Effector memory CD4-positive, alpha-beta T cell (primary cell): ENCODE results near the gene TGFB2.

ENCODE experiments used
- DNase-seq, 3 donors: peaks; one replicate each; pipeline ENCODE4 v3.0.0-alpha.2; 2020
- H3K27ac ChIP-seq: 2 replicates; pipeline ENCODE4 v1.7.0; 2013; ENCODE audit warnings: mild to moderate bottlenecking, low read length, moderate library complexity; ENCODE audit not compliant: insufficient read depth, poor library complexity, severe bottlenecking
- H3K27me3 ChIP-seq: replicated peaks from 2 replicates; pipeline ENCODE4 v1.7.0; 2013; ENCODE audit warnings: mild to moderate bottlenecking, low read length; ENCODE audit not compliant: insufficient read depth, control insufficient read depth, poor library complexity, severe bottlenecking
- H3K36me3 ChIP-seq: 2 replicates; pipeline ENCODE4 v1.7.0; 2013; ENCODE audit warnings: mild to moderate bottlenecking, low read length, moderate library complexity; ENCODE audit not compliant: control insufficient read depth, insufficient read depth
- H3K4me1 ChIP-seq: 2 replicates; pipeline ENCODE4 v1.7.0; 2013; ENCODE audit warnings: low read length, mild to moderate bottlenecking; ENCODE audit not compliant: control insufficient read depth, insufficient read depth, poor library complexity, severe bottlenecking
- H3K4me3 ChIP-seq: 2 replicates; pipeline ENCODE4 v1.7.0; 2013; ENCODE audit warnings: low read length, low read depth, mild to moderate bottlenecking; ENCODE audit not compliant: insufficient read depth, poor library complexity, severe bottlenecking
- H3K9me3 ChIP-seq: 2 replicates; pipeline ENCODE4 v1.7.0; 2013; ENCODE audit warnings: mild to moderate bottlenecking, low read length, moderate library complexity; ENCODE audit not compliant: control insufficient read depth

The TGFB2 gene

GRCh38 chr1:218383051-218383450 lies 37.9 kb downstream of the TGFB2 start:
- H3K27ac ChIP-seq: no peak overlapping the region
- H3K9me3 ChIP-seq: no peaks in the 10 kb centered on the region
- no peak for DNase-seq
- H3K36me3 ChIP-seq: no peaks in the 10 kb centered on the region
- H3K27me3 ChIP-seq: peaks cover 7% of the 10 kb centered on the region
- H3K4me3 ChIP-seq: no peak overlapping the region
- no peaks in the 10 kb centered on the region for H3K4me1 ChIP-seq

- Histone ChIP-seq H3K27me3 (peaks cover 7% of the 10 kb centered on the region), H3K4me1 (no peaks in the 10 kb centered on the region), H3K27ac (no peak overlapping the region), H3K36me3 (no peaks in the 10 kb centered on the region), H3K9me3 (no peaks in the 10 kb centered on the region), H3K4me3 (no peak overlapping the region)
- DNase-seq: no peak
These were observed 38.5 kb downstream of the TGFB2 start for GRCh38 chr1:218383681-218384080.

DNA sequence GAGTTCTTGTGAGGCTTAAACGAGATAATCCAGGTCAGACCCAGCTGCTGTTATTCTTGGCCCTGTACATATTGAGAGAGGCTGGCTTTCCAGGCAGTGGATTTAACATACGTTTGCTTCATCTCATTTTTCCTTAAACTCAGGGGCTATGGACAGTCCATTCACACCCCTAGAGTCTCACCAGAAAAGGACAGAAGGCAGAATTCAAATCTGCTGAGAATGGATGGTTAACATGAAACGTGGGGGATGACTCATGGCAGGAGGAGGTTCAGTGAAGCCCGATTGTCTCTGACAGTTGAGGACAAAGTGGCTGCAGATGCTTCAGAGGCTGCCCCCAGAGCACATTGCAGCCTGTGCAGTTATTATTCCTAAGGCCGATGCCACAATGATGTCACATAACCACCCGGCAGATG lies 39.5 kb downstream of the TGFB2 start:
- Histone ChIP-seq H3K36me3 (no peaks in the 10 kb centered on the region), H3K27me3 (peaks cover 7% of the 10 kb centered on the region), H3K27ac (no peak overlapping the region), H3K4me1 (no peaks in the 10 kb centered on the region), H3K4me3 (no peak overlapping the region), H3K9me3 (no peaks in the 10 kb centered on the region)
- DNase-seq: no peak

- no peak for DNase-seq
- Histone ChIP-seq H3K4me3 (no peak overlapping the region), H3K27ac (no peak overlapping the region), H3K27me3 (peaks cover 7% of the 10 kb centered on the region), H3K9me3 (no peaks in the 10 kb centered on the region), H3K36me3 (no peaks in the 10 kb centered on the region), H3K4me1 (no peaks in the 10 kb centered on the region)
These were observed 43.5 kb downstream of the TGFB2 start for GRCh38 chr1:218388591-218388990.

DNA sequence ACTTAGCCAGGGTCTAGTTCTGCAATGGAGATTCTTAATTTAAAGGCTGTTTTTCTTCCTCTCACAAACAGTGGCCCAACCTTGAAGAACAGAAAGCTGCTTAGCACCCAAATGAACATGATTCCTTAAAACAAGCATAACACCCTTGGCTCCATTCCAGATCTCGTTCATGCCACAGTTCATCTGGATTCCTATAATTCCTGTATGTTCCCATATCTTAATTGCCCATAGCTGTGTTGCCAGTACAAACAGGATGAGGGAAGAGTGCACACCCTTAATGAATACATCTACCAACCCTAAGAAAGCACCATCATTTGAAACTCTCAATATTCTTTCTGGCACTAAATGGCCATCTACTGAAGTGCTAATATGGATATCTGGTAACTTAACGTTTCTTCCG lies 45.5 kb downstream of the TGFB2 start:
- no peak for DNase-seq
- no peaks in the 10 kb centered on the region for H3K27me3 ChIP-seq
- no peak overlapping the region for H3K27ac ChIP-seq
- H3K4me1 ChIP-seq: no peaks in the 10 kb centered on the region
- H3K4me3 ChIP-seq: no peak overlapping the region
- no peaks in the 10 kb centered on the region for H3K36me3 ChIP-seq
- H3K9me3 ChIP-seq: no peaks in the 10 kb centered on the region

DNA sequence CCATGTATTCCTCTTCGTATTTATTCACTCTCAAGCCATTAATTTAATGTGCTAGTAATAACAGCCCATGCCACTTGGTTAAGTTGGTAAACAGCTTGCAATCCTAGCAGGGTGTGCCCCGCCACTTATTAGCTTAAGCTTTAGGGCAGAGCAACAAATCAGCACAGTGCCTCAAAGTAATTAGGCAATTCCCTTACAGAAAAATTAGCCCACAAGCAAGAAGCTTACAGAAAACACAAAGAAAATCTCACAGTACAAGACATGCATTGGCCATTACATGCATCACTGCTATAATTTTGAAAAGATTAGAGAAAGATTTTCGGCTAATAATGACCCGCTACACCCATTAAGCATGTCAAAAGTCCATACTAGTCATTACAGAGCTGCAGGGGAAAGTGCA lies 47.6 kb downstream of the TGFB2 start:
- Histone ChIP-seq H3K4me1 (no peaks in the 10 kb centered on the region), H3K4me3 (no peak overlapping the region), H3K27me3 (no peaks in the 10 kb centered on the region), H3K9me3 (no peaks in the 10 kb centered on the region), H3K27ac (no peak overlapping the region), H3K36me3 (no peaks in the 10 kb centered on the region)
- DNase-seq: no peak

GRCh38 chr1:218394416-218394815 lies 49.3 kb downstream of the TGFB2 start:
- H3K27me3 ChIP-seq: no peaks in the 10 kb centered on the region
- H3K36me3 ChIP-seq: no peaks in the 10 kb centered on the region
- no peak for DNase-seq
- H3K9me3 ChIP-seq: no peaks in the 10 kb centered on the region
- no peak overlapping the region for H3K27ac ChIP-seq
- H3K4me3 ChIP-seq: no peak overlapping the region
- H3K4me1 ChIP-seq: no peaks in the 10 kb centered on the region

- Histone ChIP-seq H3K4me1 (no peaks in the 10 kb centered on the region), H3K27ac (no peak overlapping the region), H3K9me3 (no peaks in the 10 kb centered on the region), H3K27me3 (no peaks in the 10 kb centered on the region), H3K36me3 (no peaks in the 10 kb centered on the region), H3K4me3 (no peak overlapping the region)
- DNase-seq: no peak
These were observed 49.9 kb downstream of the TGFB2 start for GRCh38 chr1:218394989-218395388.

DNA sequence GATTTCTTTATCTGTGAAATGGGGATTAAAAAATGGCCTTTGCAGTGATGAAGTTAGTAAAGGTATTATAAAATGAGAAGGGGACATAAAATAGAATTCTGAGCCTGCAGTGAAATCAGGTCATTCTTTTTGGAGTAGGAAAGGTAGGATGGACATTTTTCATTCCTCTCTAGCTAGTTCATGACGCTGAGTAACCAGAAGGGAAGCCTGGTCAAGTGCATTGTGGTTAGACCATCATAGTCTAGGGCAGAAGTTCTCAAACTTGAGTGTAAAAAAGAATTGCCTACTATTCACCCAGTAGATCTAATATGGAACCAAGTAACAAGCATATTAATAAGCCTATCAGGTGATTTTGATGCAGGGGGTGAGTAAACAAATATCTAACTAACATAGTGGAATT lies 50.8 kb downstream of the TGFB2 start:
- Histone ChIP-seq H3K4me1 (no peaks in the 10 kb centered on the region), H3K27me3 (no peaks in the 10 kb centered on the region), H3K36me3 (no peaks in the 10 kb centered on the region), H3K27ac (no peak overlapping the region), H3K4me3 (no peak overlapping the region), H3K9me3 (no peaks in the 10 kb centered on the region)
- no peak for DNase-seq

GRCh38 chr1:218397752-218398339 lies 52.7 kb downstream of the TGFB2 start:
- Histone ChIP-seq H3K9me3 (no peaks in the 10 kb centered on the region), H3K27me3 (no peaks in the 10 kb centered on the region), H3K4me1 (no peaks in the 10 kb centered on the region), H3K36me3 (no peaks in the 10 kb centered on the region), H3K4me3 (no peak overlapping the region), H3K27ac (no peak overlapping the region)
- no peak for DNase-seq
